Suprapubic skin (tissue), 3 donors: ENCODE results near the gene METAP1.

Experiments used
- POLR2A ChIP-seq, 2 donors: fragments of 450-650 bp; IDR thresholded peaks; one replicate each; pipeline ENCODE4 v1.6.1; 2017; ENCODE audit warnings: antibody characterized with exemption in 2 of 2, mild to moderate bottlenecking in 2 of 2, moderate library complexity in 2 of 2
- TF ChIP-seq, protein P1 (sequence below), 2 donors: fragments of 200-600 bp in 1 of 2; fragments of 450-650 bp in 1 of 2; sonication (generic) in 1 of 2; IDR thresholded peaks; one replicate each; pipeline ENCODE4 v1.5.1; 2016 to 2019; ENCODE audit warnings: antibody characterized with exemption in 2 of 2, mild to moderate bottlenecking in 1 of 2, moderate library complexity in 1 of 2

- TF ChIP-seq, protein P1, sequence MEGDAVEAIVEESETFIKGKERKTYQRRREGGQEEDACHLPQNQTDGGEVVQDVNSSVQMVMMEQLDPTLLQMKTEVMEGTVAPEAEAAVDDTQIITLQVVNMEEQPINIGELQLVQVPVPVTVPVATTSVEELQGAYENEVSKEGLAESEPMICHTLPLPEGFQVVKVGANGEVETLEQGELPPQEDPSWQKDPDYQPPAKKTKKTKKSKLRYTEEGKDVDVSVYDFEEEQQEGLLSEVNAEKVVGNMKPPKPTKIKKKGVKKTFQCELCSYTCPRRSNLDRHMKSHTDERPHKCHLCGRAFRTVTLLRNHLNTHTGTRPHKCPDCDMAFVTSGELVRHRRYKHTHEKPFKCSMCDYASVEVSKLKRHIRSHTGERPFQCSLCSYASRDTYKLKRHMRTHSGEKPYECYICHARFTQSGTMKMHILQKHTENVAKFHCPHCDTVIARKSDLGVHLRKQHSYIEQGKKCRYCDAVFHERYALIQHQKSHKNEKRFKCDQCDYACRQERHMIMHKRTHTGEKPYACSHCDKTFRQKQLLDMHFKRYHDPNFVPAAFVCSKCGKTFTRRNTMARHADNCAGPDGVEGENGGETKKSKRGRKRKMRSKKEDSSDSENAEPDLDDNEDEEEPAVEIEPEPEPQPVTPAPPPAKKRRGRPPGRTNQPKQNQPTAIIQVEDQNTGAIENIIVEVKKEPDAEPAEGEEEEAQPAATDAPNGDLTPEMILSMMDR (IDR thresholded peaks at IDR 0.05) = no peak
- no peak for TF ChIP-seq POLR2A (IDR thresholded peaks at IDR 0.05)
These were observed 57.4 kb downstream of the METAP1 start for GRCh38 chr4:99052902-99053301.
